NCI-H82 treated with DMSO at 0.1 percent for 48 hours (cell line): ENCODE measurements around the gene FALEC.

Experiments
- DNase-seq: peaks from one replicate; lab custom pipeline; 2025; ENCODE audit not compliant: unreplicated experiment; lab: John Stamatoyannopoulos, UW

The FALEC gene

DNA sequence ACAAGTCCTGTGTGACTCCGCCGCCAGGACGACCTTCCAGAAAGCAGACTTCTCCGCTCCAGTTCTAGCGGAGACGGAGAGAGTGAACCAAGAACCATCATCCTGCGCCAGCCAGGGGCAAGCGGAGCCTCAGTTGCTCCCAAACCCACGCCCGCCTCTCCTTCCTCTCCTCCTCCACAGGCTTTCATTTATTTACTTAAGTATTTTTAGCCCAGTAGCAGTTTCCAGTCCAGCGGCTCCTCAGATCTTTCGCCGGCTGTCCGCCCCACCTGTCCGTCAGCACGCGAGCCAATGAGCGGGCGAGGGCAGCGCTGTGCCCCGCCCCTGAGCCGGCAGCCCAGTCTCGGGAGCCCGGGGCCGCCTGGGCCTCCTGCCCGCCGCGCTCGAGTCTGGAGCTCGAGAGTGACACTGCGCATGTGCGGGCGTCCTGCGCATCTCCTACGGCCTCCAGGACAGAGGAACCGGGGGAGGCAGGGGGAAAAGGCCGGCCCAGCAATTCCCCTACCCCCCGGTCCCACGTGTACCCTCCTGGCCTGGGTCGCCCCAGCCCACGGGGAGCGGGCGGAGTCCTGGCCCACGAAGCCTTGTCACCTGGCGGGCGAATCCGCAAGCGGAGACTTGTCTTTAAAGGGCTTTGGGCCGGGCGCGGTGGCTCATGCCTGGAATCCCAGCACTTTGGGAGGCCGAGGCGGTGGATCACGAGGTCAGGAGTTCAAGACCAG is at the start of gene FALEC:
FALEC (plus strand) TSS at position 425 of the 722 bp plus-strand sequence.
- peak; percentile 95 for DNase-seq

DNA sequence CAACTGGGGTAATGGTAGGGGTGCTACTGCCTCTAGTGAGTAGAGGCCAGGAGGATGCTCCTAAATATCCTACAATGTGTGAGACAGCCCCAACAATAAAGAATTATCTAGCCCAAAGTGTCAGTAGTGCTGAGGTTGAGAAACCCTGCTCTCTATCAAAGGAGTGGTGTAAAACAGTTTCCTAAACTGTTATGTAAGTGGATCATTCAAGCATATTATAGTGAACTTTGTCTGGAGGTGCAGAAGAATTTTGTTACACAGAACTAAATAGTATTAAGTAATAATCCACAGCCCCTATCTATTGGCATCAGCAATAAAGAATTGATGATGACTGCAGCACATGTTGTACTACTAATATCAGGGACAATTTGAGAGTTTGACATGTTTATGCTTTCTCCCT is 48.6 kb upstream of the FALEC start:
- no peak for DNase-seq

DNA sequence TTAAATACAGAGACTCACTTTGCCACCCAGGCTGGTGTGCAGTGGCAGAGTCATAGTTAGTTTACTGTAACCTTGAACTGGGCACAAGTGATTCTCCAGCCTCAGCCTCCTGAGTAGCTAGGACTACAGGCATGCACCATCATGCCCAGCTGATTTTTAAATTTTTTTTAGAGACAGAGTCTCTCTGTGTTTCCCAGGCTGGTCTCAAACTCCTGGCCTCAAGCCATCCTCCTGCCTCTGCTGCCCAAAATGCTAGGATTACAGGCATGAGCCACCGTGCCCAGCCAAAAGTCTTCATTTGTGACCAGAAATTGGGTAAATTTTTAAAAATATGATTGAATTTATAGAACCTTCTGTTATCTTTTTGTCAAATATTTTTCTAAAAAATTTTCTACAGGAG is 46.3 kb upstream of the FALEC start:
- DNase-seq, result no peak

DNA sequence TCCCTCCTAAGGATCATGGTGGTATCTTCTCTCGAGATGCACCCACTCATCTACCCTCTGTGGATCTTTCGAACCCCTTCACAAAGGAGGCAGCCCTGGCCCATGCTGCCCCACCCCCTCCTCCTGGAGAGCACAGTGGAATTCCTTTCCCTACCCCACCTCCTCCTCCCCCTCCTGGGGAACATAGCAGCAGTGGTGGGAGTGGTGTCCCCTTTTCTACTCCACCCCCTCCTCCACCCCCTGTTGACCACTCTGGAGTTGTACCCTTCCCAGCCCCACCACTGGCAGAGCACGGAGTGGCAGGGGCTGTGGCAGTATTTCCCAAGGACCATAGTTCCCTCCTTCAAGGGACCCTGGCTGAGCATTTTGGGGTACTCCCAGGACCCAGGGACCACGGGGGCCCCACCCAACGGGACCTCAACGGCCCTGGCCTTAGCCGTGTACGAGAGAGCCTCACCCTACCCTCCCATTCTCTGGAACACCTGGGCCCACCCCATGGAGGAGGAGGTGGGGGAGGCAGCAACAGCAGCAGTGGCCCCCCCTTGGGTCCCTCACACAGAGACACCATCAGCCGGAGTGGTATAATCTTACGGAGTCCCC is 42.9 kb upstream of the FALEC start:
- DNase-seq, result no peak

DNA sequence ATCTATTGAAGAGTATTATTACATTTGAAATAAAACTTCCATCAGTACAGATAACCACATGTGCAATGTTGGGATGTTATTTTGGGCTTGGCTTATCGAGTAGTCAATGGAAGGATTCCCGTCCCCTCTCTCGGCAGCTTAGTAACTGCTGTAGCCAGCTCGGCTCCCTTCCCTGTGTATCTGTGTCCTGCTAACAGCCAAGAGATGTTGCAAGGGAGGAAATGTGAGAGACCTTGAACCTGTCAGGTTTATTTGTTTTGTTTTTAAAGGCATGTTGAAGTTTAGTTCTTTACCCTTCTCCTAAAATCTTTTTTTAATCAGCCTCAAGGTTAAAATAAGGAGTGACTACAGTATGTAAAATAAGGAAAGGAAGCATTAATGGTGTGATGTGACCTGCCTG is 41.9 kb upstream of the FALEC start:
- peak; percentile 16 for DNase-seq

DNA sequence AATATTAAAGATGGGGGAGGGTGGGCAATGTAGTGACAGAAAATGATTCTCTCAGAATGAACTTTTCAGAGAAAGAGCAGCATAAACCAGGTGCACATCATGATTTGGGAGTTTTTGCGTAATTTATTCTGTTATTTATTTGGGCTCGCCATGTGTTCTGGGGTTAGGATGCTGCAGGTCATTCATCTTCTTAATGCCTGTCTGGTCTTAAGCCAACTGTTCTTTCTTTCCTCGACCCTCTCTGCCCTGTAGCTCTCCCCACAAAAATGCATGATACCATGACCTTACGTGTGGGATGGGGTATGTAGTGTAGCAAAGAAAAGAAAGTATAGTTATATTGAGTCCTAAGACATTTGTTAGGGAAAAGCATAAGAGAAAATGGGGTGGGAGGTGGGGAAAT is 40.7 kb upstream of the FALEC start:
- DNase-seq, result peak; percentile 61

DNA sequence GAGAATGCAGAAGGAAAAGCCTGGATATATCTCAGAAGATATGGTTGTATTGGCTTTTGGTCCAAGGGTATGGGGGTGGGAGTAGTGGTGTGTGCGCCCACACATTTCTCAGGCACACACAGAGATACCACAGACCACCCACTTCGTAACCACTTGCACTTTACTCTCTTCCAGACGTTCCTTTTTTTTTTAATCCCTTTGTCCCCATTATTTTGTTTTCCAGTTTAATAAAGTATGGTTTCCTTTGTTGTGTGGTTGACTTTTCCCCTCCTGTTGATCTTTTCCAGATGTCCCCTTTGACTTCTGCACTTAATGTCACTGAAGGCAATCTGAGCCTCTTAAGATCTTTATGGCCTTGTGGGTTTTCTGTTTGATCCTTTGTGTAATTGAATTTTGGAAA is 38.8 kb upstream of the FALEC start:
- DNase-seq, result peak; percentile 87

DNA sequence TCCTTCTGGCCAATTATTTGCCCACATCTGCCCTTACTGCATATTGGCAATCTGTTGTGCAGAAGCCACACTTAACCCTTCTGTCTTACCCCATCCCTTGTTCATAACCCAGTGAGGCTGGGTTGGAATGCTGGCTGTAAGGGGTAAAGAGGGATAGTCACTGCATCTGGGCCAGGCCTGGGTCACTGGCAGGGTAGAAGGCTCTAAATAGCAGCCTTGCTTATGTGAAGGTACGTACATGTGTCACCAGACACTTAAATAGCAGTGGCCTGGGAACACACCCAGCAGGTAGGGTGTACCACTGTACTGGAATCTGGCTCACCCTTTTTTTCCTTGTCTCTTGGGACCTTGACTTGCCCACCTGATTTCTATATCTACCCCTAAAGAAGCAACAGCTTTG is 38.2 kb upstream of the FALEC start:
- DNase-seq, result peak; percentile 53

DNA sequence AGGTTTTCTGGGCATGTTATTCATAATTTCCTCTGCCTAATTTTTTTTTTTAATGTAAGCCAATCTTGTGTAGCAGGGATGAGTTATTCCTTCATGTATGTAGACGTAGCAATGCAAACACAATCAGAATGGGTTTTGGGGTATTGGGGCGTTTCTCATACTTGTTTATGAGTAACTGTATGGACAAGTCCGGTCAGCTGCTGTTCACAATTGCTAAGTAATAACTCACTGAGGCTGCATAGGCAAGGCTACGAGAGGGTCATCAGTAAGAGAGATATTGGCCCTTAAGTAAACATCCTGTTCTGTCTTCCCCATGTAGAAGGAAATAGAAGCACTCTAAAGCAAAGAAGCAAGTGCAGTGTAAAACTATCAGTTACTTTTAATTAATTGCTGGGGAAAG is 37.8 kb upstream of the FALEC start:
- no peak for DNase-seq

DNA sequence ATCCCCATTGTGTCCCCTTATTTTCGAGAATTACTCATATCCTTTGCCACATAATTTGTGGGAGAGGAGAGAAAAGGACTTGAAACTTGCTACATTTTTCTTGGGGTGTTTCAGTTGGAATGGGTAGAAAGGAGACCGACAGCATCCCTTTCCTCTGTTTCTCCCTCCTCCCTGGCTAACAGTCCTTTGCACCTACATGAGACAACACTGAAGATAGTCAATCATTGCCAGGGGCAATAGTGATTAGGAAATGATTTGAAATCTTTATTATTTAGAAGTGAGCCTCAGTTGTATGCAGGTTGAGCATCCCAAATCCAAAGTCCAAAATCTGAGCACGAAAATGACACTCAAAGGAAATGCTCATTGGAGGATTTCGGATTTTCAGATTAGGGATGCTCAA is 36.2 kb upstream of the FALEC start:
- DNase-seq, result no peak

DNA sequence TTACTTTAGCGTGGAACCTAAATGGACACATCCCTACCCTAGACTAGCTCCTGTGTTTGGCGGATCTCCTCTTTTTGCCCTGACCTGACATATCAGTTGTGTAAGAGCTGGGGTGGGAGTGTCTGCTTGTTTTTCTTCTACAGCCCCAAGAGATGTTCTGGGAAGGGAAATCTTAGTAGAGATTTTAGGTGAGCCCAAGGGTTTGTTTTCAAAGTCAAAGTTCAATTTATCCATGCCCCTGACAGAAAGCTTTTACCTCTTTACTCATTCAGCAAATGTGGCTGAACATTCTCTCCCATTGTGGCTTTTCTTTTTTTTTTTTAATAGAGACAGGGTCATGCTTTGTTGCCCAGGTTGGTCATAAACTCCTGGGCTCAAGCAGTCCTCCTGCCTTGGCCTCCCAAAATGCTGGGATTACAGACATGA is 35.6 kb upstream of the FALEC start:
- DNase-seq, result no peak

DNA sequence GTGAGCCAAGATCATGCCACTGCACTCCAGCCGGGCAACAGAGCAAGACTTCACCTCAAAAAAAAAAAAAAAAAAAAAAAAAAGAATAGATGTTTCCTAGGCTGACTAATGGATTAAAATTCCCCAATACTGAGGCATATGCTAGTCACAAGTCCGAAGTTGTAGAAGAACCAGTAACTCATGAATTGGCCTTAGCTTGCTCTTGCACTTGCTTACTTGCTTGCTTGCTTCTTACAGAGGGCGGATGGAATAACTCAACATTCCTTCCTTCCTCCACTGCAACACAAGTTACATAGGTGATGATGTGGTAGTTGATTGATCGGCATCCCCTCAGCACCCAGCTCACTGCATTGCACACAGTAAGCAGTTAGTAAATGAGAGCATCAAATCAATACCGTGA is 31.1 kb upstream of the FALEC start:
- DNase-seq, result no peak

DNA sequence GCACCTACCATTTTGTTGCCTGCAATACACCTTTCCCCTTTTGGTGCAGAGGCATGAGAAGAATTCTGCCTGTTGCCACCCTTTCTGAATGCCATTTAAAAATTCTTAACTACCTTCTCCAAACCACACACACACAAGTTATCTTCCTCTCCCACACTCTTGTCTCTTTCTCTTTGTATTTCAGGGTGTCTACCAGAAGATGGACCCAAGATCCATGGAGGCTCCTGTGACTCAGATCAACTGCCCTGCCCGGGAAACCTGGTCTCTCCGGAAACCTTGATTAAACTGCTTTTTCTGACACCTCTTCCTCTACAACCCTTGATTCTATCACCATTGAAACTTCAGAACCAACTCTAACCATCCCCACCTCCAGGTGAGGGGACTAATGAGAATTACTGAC is 30.7 kb upstream of the FALEC start:
- no peak for DNase-seq

DNA sequence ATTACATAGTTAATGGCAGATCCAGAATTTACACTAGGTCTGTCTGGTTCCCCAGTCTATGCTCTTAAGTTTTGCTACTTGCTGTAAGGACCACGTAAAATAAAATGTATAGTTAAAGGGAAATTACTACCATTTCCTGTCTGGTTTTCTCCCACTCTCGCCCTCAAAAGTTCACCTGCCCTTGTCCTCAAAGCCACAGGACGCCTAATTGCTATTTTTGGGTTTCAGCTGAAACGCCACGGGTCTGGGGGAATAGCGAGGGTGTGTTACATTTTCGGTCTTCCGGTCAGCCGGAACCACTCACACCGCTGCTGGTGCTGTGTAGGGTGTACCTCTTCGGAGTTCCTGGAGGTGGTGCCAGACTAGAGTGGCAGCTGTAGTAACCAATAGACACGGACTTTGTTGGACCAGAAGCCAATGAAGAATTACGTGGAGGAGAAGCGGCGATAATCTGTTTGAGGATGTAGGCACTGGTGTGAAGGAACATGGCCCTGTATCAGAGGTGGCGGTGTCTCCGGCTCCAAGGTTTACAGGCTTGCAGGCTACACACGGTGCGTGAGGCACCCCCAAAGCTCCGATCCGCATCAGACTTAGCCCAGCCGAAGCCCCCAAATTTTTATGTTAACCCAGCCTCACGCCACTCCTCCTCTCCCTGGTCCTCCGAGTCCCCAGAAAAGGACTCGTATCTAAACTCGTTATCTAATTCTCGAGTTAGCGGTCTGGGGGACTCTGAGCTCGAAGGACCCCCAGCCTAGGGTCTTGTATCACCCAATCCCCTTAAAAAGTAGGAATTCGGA is 28.4 kb upstream of the FALEC start, which contains the start of gene TARS2:
TARS2 (plus strand) TSS at position 454 of the 797 bp plus-strand sequence; CDS start at position 486, 32 bp downstream.
- DNase-seq, result peak; percentile 99

DNA sequence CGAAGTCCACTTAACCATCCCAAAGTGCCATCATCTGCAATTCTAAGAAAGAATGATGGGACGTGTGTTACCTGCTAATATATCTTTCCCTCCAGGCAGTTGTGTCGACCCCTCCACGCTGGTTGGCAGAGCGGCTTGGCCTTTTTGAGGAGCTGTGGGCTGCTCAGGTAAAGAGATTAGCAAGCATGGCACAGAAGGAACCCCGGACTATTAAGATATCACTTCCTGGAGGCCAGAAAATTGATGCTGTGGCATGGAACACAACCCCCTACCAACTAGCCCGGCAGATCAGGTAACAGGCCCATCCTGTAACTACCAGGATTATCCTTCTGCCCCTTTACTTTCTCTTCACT is 27.8 kb upstream of the FALEC start:
- DNase-seq, result no peak

DNA sequence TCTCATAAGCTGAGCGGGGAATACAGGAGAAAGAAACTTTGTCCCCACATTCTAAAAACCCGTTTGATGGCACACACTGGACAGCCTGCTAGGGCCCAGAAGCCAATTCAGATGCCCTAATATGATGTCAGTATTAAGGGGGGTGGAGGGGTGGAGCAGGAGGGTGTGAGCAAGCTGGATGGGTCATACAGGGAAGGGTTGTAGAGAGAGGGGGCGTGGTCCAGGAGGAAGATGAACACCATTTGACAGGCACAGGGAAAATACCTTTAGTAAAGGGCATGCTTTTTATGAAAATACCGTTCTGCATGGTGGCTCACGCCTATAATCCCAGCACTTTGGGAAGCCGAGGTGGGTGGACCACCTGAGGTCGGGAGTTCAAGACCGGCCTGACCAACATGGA is 22.4 kb upstream of the FALEC start:
- DNase-seq, result no peak

DNA sequence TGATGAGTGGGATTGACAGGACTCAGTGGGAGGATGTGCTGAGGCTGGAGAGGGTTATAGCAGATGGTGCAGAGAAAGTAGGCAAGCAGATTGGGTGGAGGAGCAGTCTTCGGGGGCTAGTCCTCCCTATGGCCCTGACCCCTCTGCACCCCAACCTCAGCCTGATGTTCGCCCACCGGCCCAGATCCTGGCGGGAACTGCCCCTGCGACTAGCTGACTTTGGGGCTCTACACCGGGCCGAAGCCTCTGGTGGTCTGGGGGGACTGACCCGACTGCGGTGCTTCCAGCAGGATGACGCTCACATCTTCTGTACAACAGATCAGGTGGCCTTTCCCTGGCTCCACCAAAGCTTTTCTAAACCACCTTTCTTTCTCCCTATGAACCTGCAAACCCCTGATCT is 17.2 kb upstream of the FALEC start:
- no peak for DNase-seq

DNA sequence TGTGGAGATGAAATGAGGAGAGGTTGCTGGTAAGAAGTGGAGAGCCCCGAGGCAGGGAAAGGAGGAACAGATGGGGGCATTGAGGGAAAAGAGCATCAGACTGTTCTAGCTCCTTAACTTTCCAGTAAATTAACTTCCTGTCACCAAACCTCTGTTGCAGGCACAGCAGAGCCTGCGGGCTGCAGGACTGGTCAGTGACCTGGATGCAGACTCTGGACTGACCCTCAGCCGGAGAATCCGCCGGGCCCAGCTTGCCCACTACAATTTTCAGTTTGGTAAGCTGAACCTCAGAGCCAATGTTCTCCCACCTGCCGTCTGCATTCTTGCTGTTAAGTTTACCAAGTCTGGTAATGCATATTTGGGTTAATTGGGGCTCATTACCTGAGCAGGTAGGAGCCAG is 10.1 kb upstream of the FALEC start:
- DNase-seq, result no peak

DNA sequence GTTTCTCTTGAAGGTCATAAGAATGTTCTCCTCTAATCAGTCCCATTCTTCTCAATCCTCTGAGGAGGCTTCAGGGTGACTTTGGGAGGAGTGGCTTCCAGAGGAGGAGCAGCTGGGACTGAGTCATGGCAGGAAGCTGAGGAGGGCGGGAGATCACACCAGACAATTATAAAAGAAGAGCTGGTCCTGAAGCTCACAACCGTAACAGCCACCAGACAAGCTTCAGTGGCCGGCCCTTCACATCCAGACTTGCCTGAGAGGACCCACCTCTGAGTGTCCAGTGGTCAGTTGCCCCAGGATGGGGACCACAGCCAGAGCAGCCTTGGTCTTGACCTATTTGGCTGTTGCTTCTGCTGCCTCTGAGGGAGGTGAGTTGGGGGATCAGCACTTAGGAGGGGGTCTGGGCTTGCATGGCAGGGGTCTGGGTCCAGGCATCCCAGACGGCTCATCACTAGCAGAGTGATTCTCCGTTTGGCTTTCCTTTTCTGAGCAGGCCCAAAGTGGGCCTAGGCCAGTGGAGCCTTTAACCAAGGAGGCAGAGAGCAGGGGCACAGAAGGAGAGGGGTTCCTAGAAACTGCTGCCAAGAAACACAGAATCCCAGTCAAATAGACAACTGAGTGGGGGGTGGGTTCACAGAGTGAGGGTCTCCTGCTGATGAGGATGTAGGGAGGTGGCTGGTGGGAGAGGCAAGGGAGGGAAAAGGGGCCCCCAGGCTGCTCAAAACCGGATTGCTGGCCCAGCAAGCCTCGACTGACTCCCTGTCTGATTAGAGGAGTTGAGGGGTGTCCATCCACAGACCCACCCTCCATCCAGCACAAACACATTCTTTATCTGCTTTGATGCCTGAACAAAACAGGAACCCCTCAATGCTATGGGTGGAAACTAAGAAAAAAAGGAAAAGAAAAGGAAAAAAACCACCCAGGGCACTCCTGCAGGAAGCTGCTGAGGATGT is 7.4 kb upstream of the FALEC start, which contains the start of gene ECM1:
ECM1 (plus strand) TSS at position 198 of the 953 bp plus-strand sequence; CDS start at position 299, 101 bp downstream.
- no peak for DNase-seq

DNA sequence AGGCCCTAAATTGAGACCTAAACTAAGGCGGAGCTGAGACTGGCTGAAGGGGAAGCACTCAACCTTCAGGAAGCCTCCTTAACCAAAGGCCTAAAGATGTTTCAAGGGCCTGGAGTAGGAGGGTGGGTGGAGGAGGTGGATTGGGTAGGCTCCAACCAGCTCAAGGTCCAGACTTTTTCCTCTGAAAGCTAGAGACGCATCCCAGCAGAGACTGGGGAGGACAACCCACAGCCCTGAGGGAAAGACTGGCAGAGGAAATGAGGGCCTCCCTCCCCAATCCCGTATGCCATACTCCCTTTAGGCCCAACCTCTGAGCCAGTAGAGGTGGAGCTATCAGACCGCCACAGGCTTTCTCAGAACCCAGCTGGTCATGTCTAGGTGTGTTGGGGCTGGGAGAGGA is 6.6 kb upstream of the FALEC start:
- DNase-seq, result no peak

DNA sequence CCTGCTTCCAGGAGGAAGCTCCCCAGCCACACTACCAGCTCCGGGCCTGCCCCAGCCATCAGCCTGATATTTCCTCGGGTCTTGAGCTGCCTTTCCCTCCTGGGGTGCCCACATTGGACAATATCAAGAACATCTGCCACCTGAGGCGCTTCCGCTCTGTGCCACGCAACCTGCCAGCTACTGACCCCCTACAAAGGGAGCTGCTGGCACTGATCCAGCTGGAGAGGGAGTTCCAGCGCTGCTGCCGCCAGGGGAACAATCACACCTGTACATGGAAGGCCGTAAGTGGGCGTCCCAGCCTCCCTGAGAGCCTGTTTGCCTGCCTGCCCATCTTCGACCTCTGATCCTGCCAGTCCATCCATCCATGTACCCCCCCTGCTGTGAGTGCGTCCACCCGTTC is 4.0 kb upstream of the FALEC start:
- no peak for DNase-seq
